ENCODE measurements around the gene BTNL9.

DNA sequence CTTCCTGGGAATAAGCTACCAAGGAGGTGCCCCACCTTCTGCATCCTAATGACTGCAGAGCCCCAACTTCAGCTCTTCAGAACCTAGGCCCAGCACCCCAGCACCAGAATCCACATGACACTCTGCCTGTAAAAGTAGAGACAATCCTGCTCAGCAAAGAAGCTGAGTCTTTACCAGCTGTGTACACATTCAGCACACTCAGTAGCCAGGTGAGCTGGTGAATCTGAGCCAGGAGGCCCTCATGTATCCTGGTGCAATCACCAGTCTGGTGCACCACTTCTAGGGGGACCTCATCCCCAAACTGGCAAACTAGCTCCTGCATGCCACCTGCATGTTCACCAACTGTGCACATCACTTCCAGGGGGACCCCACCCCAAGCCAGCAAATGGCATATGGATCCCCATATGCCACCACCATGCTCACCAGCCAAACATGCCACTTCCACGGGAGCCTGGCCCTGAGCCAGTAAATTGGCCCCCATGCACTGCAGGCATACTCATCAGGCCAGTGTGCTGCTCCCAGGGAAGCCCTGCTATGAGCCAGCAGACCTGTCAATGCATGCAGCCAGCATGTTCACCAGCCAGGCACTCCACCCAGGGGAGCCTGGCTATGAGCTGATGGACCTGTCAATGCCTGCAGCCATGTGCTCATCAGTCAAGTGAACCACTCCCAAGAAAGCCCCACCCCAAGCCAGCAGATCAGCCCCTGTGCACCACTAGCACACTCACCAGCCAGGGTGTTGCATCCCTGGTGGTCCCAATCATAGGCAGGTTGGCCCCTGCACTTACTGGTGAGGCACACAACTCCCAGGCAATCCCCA lies 15.6 kb upstream of the BTNL9 start:
- TF ChIP-seq, protein P1, sequence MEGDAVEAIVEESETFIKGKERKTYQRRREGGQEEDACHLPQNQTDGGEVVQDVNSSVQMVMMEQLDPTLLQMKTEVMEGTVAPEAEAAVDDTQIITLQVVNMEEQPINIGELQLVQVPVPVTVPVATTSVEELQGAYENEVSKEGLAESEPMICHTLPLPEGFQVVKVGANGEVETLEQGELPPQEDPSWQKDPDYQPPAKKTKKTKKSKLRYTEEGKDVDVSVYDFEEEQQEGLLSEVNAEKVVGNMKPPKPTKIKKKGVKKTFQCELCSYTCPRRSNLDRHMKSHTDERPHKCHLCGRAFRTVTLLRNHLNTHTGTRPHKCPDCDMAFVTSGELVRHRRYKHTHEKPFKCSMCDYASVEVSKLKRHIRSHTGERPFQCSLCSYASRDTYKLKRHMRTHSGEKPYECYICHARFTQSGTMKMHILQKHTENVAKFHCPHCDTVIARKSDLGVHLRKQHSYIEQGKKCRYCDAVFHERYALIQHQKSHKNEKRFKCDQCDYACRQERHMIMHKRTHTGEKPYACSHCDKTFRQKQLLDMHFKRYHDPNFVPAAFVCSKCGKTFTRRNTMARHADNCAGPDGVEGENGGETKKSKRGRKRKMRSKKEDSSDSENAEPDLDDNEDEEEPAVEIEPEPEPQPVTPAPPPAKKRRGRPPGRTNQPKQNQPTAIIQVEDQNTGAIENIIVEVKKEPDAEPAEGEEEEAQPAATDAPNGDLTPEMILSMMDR (IDR thresholded peaks at IDR 0.05), result no peak
- TF ChIP-seq POLR2AphosphoS5 (IDR thresholded peaks at IDR 0.05), result no peak
- TF ChIP-seq POLR2A (IDR thresholded peaks at IDR 0.05), result no peak
